Inferior parietal cortex (tissue), 1 donor: ENCODE results near the gene STK11.
A peak's percentile ranks its signal among the peaks of the same experiment; 100 is the strongest.
"Not testable (repeated sequence)": the region's sequence is repeated elsewhere in the genome, so short reads cannot be mapped to it uniquely, and the experiment has no call there.

Experiments used
- DNase-seq: peaks from one replicate; pipeline ENCODE4 v3.0.0-alpha.2; 2016; ENCODE audit errors: extremely low spot score

Gene STK11

GRCh38 chr19:1237027-1237659, 31.6 kb downstream of the STK11 start:
- DNase-seq = no peak

DNA sequence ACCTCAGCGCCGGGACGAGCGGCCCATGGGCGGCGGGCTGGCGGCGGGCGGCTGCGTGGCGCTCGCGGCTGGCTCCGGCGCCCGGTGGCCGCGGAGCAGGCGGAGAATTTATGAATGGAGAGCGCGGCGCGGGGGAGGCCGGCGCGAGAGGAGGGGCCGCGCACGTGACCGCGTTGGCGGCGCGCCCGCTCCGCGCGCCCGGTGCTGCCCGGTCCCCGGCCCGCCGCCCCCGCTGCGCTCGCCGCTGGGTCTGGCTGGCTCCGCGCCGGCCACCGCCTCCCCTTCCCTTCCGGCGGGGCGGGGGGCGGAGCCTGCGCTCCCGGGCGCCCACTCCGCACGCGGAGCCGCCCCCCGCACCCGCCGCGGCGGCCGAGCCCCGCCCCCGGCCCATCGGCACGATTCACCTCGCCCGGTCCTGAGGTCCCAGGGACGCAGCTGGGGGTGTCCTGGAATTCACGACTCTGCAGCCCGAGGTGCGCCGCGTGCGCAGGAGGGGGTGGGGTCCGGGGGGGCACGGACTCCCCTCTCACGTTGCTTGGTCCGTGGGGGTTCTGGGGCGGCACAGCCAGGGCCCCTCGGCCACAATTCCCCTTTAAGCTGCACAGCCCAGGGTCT, 32.3 kb downstream of the STK11 start, which contains the start of gene CBARP:
Gene CBARP, minus strand, starts transcription at position 252 of the 615 bp plus-strand sequence. CDS start 1,905 bp downstream, outside the sequence.
- no peak for DNase-seq

DNA sequence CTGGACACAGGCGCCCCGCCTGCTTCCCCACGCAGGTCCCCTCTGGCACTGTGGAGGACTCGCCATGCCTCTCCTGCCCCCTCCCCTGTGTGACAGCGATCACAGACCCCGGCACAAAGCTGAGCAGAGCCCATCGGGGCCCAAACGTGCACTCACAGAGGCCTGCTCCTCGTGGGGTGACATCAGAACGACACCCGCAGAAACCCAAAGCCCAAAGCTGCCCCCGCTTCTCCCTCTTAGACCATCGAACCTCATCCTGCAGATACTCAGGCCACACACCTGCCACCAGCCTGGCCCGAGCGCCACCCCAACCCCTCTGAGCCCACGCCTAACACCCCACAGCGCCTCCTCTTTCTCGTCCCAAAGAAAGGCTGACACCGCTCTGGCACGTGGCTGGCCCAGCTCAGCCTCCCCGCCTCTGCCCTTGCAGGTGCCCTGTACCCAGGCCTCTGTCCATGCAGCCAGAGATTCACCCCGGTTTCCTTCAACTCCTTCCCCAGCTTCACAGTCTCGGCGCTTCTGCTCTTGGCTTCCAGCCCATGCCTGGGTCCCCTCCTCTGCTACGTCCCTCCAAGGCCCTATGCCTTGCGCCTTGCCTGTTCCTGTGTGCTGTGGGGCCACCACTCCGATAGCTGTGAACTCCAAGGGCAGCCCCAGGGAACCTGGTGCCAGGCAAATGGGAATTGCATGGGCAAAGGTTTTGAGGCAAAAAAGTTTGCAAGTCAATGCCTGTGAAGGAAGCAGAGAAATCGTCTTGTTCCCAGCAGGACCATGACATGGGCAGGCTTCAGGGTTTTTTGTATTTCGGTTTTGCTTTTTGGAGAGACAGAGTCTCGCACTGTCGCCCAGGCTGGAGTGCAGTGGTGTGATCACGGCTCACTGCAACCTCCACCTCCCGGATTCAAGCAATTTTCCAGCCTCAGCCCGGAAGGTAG, 33.1 kb downstream of the STK11 start:
- peak; percentile 16 for DNase-seq

GRCh38 chr19:1239420-1239795, 33.8 kb downstream of the STK11 start:
- no peak for DNase-seq

- peak; percentile 85 for DNase-seq
Observed at GRCh38 chr19:1239796-1240737, 34.5 kb downstream of the STK11 start.

- no peak for DNase-seq
Observed at GRCh38 chr19:1240925-1241324, 35.3 kb downstream of the STK11 start.

DNA sequence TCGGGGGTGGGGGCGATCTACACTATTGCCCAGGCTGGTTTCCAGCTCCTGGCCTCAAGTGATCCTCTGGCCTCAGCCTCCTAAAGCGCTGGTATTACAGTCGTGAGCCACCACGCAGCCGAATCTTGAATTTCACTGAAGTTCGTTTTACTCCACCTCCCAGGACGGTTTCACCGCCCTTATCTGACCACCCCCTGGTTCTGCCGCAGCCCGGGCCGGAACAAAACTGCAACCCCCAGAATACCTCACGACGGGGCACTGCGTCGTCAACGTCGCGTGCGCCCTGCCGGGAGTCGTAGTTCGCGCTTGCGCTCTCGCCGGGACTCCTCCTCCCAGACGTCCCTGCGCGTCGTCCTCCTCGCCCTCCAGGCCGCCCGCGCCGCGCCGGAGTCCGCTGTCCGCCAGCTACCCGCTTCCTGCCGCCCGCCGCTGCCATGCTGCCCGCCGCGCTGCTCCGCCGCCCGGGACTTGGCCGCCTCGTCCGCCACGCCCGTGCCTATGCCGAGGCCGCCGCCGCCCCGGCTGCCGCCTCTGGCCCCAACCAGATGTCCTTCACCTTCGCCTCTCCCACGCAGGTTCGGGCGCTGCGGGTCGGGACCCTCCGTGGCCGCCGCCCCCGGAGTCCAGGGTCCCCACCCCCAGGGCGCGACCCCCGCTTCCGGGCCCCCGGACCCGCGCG, 36.0 kb downstream of the STK11 start, which contains the start of gene ATP5F1D:
Gene ATP5F1D, plus strand, starts transcription at position 335 of the 679 bp plus-strand sequence. Its CDS starts 100 bp downstream, at position 435.
- DNase-seq = peak; percentile 95

- DNase-seq = peak; percentile 74
Observed at GRCh38 chr19:1243768-1244692, 38.5 kb downstream of the STK11 start.

- DNase-seq = no peak
Observed at GRCh38 chr19:1244693-1245451, 39.3 kb downstream of the STK11 start.

DNA sequence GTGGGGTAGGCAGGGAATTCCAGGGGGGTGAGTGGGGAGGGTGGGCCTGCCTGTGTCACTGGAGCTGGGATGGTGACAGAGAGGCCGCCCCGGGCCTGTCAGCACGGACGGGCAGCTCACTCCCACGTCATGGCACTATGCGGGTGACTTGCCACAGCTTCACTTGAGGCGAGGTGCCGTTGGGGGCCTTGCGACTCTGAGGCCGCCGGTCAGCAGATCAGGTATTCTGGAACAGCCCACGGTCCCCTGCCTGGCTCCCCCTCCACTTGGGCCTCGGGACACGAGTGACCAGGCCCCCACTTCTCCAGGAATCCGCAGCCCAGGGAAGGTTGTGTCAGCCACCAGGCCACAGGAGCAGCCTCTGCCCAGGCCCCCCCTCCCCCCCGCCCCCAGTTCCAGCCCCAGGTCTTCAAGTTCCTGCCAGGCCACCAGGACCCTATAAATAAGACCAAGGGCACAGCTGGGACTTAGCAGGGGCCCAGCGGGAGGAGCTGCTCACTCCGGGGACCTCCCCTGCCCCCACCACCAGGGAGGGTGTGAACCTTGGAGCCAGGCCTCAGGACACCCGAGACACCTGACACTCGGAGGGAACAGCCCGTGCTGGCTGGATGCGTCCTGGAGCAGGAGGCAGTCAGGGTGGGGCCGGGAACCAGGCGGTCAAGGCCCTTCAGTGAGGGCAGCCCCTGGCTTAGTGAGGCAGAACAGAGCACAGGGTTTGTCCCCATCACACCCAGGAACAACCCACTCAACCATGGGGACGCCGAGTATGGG, 40.1 kb downstream of the STK11 start:
- no peak for DNase-seq

DNA sequence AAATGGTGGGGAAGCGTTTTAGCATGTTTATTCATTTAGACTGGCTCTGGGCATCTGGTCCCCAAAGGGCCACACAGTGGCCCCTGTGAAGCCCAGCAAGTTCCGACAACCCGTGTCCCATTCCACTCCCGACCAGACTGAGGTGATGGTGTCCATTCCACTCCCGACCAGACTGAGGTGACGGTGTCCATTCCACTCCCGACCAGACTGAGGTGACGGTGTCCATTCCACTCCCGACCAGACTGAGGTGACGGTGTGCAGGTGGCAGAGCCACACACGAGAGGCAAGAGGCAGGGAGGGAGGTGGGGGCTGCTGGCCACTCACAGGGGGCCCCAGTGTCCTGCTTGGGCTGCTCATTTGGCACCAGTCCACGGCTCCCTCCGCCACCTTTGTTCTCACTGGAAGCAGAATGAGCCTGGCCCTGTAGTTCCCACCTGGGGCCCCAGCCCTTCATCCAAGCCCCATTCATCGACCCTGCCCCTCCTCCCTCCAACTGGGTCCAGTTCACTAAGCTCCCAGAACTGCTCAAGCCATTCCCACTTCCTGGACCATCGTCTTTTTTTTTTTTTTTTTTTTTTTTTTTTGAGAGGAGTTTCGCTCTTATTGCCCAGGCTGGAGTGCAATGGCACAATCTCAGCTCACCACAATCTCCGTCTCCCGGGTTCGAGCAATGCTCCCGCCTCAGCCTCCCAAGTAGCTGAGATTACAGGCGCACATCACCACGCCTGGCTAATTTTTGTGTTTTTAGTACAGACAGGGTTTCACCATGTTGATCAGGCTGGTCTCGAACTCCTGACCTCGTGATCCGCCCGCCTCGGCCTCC, 40.9 kb downstream of the STK11 start:
- DNase-seq = not testable (repeated sequence)

- no peak for DNase-seq
Observed at GRCh38 chr19:1247748-1248138, 42.2 kb downstream of the STK11 start.

GRCh38 chr19:1248139-1248785, 42.7 kb downstream of the STK11 start, which contains the start of gene MIDN:
Gene MIDN, plus strand, starts transcription at chr19:1248583. Its CDS starts 1,714 bp downstream, at chr19:1250297.
- DNase-seq = peak; percentile 45

DNA sequence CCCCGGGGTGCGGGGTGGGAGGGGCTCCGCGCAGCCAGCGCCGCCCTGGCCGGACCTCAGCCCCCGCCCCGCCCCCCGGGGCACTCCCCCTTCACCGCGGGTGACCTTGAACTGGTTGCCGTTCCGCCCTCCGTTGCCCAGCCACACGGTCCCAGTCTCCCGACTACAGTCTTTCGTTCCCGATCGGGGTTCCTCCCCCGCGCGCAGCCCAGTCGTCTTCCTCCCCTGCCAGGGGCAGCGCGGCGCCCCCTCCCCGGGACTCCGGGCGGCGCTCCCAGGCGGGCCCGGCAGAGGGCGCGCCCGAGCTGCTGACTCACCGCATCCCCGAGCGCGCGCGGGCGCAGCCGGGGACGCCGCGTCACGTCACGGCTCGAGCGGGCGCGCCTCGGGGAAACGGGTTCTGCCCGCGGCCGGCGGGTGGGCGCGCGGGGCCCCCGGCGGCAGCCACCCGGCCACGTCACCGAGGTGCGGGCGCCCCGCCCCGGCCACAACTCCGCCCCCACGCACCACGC, 43.3 kb downstream of the STK11 start:
- peak; percentile 70 for DNase-seq

GRCh38 chr19:1249298-1249989, 43.9 kb downstream of the STK11 start:
- DNase-seq = peak; percentile 87
